HepG2 (cell line): ENCODE results near the gene KCNMA1. TPM values are rescaled to one million over a fixed set of nuclear protein-coding genes. Genes with fewer than 3 reads are reported as not detected.

Experiments
- ATAC-seq: fragments of 200-7000 bp; cut with Tn5 transposase; 3 replicates; pipeline ENCODE4 v1.9.1; 2020; ENCODE audit warnings: mild to moderate bottlenecking, moderate library complexity
- BruUV-seq: library from RNA; stranded (reverse); fragments of 400-500 nt; replicated peaks from 2 replicates; lab custom pipeline; 2021; lab: Mats Ljungman, UMichigan
- CTCF ChIA-PET: fragments of 300-600 bp; formaldehyde crosslinking; extraction: SDS; loops from one replicate; lab custom pipeline; 2021; ENCODE audit warnings: low total read pairs, inconsistent platforms, low intra/inter-chr PET ratio; lab: Yijun Ruan, JAX
- POLR2A ChIA-PET: fragments of 350-600 bp; sonication (Branson Sonifier 250); formaldehyde crosslinking; loops from one replicate; lab custom pipeline; 2020; ENCODE audit warnings: antibody characterized with exemption, inconsistent platforms; lab: Yijun Ruan, JAX
- DNase-seq: peaks from one replicate; pipeline ENCODE4 v3.0.0-alpha.2; 2015; ENCODE audit warnings: low spot score
- FAIRE-seq: peaks from 3 replicates; lab custom pipeline; 2011; peaks lifted over from hg19 to GRCh38; lab: Jason Lieb, UNC
- H2AFZ ChIP-seq: one replicate; pipeline ENCODE4 v1.6.1; 2011; ENCODE audit warnings: low read length, inconsistent platforms
- H3K27ac ChIP-seq: fragments of 300-600 bp; 3 replicates; pipeline ENCODE4 v1.8.0; 2011; ENCODE audit warnings: mixed run types, mild to moderate bottlenecking, mixed read lengths, low read length, inconsistent platforms; ENCODE audit not compliant: insufficient read depth; ENCODE audit errors: extremely low read length
- H3K27me3 ChIP-seq, 2 experiments: fragments of 200-600 bp in 1 of 2; 2 replicates in 1 of 2; 3 replicates in 1 of 2; pipeline versions ENCODE4 v1.6.0 to v1.8.0; 2011; ENCODE audit warnings: low read length in 2 of 2, mild to moderate bottlenecking in 2 of 2, moderate library complexity in 2 of 2, inconsistent platforms in 1 of 2; ENCODE audit not compliant: insufficient read depth in 2 of 2, control insufficient read depth in 1 of 2
- H3K36me3 ChIP-seq, 2 experiments: fragments of 200-600 bp in 1 of 2; replicated peaks in 1 of 2; 2 replicates in 1 of 2; 3 replicates in 1 of 2; pipeline versions ENCODE4 v1.5.1 to v1.8.0; 2011; ENCODE audit warnings: low read length in 2 of 2, inconsistent platforms in 1 of 2; ENCODE audit not compliant: insufficient read depth in 2 of 2, control insufficient read depth in 1 of 2
- H3K4me1 ChIP-seq: 2 replicates; pipeline ENCODE4 v1.5.1; 2012; ENCODE audit warnings: low read length, inconsistent platforms; ENCODE audit not compliant: insufficient read depth
- H3K4me2 ChIP-seq: 2 replicates; pipeline ENCODE4 v1.6.0; 2011; ENCODE audit warnings: low read depth, low read length, inconsistent platforms
- H3K4me3 ChIP-seq, 3 experiments: fragments of 200-600 bp in 1 of 3; sonication (generic), shearing (Covaris generic) in 1 of 3; replicated peaks in 1 of 3; 2 replicates each; pipeline ENCODE4 v1.5.1; 2011 to 2016; ENCODE audit warnings: low read length in 3 of 3, inconsistent platforms in 2 of 3, low read depth in 2 of 3, mild to moderate bottlenecking in 2 of 3, control low read depth in 1 of 3, mixed read lengths in 1 of 3; ENCODE audit not compliant: insufficient read depth in 1 of 3
- H3K79me2 ChIP-seq: one replicate; pipeline ENCODE4 v1.6.1; 2011; ENCODE audit warnings: low read length, inconsistent platforms; ENCODE audit not compliant: insufficient read depth
- H3K9ac ChIP-seq: 2 replicates; pipeline ENCODE4 v1.6.0; 2011; ENCODE audit warnings: mild to moderate bottlenecking, low read depth, low read length, inconsistent platforms; ENCODE audit not compliant: insufficient read depth
- H3K9me3 ChIP-seq: 2 replicates; pipeline ENCODE4 v1.5.1; 2012; ENCODE audit warnings: mild to moderate bottlenecking, low read length
- H4K20me1 ChIP-seq: 2 replicates; pipeline ENCODE4 v1.6.0; 2011; ENCODE audit warnings: inconsistent platforms, mild to moderate bottlenecking, low read length, moderate library complexity; ENCODE audit not compliant: insufficient read depth
- AGO1 ChIP-seq: fragments of 200-400 bp; formaldehyde crosslinking; IDR thresholded peaks from 2 replicates; pipeline ENCODE4 v1.6.1; 2017; ENCODE audit warnings: mild to moderate bottlenecking, low read depth, low read length, moderate library complexity; ENCODE audit not compliant: poor library complexity, severe bottlenecking
- ETV5 ChIP-seq: IDR thresholded peaks from 2 replicates; pipeline ENCODE4 v1.6.1; 2018; ENCODE audit warnings: missing biosample characterization, missing genetic modification reagents, inconsistent platforms, borderline replicate concordance
- SIX1 ChIP-seq: sonication (generic); formaldehyde crosslinking; IDR thresholded peaks from 2 replicates; pipeline ENCODE4 v1.4.0; 2020; ENCODE audit warnings: missing genetic modification reagents, borderline replicate concordance
- SRY ChIP-seq: sonication (generic); formaldehyde crosslinking; IDR thresholded peaks from 2 replicates; pipeline ENCODE4 v1.8.0; 2022; ENCODE audit warnings: mild to moderate bottlenecking, missing genetic modification reagents
- ZBTB44 ChIP-seq: sonication (generic); formaldehyde crosslinking; IDR thresholded peaks from 2 replicates; pipeline ENCODE4 v1.4.0; 2020; ENCODE audit warnings: missing genetic modification reagents
- WGBS: methylation state at CpG from one replicate; pipeline ENCODE4 v1.1.6; 2017; ENCODE audit warnings: low lambda C conversion rate; 5-methylcytosine and 5-hydroxymethylcytosine counted together
- in situ Hi-C: cut with HindIII; loops from 2 replicates; pipeline ENCODE4 v1.10.0; 2017; ENCODE audit warnings: low pct_unique_long_range_greater_than_20kb; ENCODE audit not compliant: extremely low pct_ligation_motif_present
- intact Hi-C: fragments of 100-400 bp; cut with micrococcal nuclease; formaldehyde crosslinking; loops from one replicate; pipeline ENCODE4 v1.10.0; 2022; ENCODE audit not compliant: unreplicated experiment
- polyA plus RNA-seq, 8 experiments: library from polyadenylated mRNA; depleted of rRNA in 3 of 8; stranded (reverse) in 7 of 8; unstranded in 1 of 8; fragments of >200 nt; fragmentation: Illumina TruSeq in 4 of 8; extraction: Trizol in 4 of 8; gene quantifications; 2 replicates each; pipeline versions ENCODE4 v1.2.1 to v1.2.3, GENCODE V29; 2011 to 2016; ENCODE audit warnings: low read depth in 4 of 8, missing spikeins in 1 of 8, mixed read lengths in 1 of 8; ENCODE audit not compliant: insufficient read depth in 1 of 8
- total RNA-seq, 5 experiments: library from RNA; depleted of rRNA; stranded (reverse); fragments of >200 nt; fragmentation: Illumina TruSeq; extraction: Trizol; gene quantifications; 2 replicates each; pipeline ENCODE4 v1.2.3, GENCODE V29; 2016; ENCODE audit warnings: low read depth in 1 of 5
- TF ChIP-seq, protein P1 (sequence below): sonication (generic); formaldehyde crosslinking; IDR thresholded peaks from 2 replicates; pipeline ENCODE4 v1.8.0; 2022; ENCODE audit warnings: mild to moderate bottlenecking, missing genetic modification reagents, moderate library complexity
- TF ChIP-seq, protein P2 (sequence below): sonication (generic); formaldehyde crosslinking; IDR thresholded peaks from 2 replicates; pipeline ENCODE4 v1.4.0; 2020; ENCODE audit warnings: missing genetic modification reagents, mild to moderate bottlenecking, borderline replicate concordance
- TF ChIP-seq, protein P3 (sequence below): sonication (generic); formaldehyde crosslinking; IDR thresholded peaks from 2 replicates; pipeline ENCODE4 v1.5.1; 2020; ENCODE audit warnings: mild to moderate bottlenecking, moderate library complexity, missing genetic modification reagents
- TF ChIP-seq, protein P4 (sequence below): IDR thresholded peaks from 2 replicates; pipeline ENCODE4 v1.6.1; 2016
- TF ChIP-seq, protein P5 (sequence below): sonication (generic); formaldehyde crosslinking; IDR thresholded peaks from 2 replicates; pipeline ENCODE4 v1.9.0; 2022; ENCODE audit warnings: low read depth, missing genetic modification reagents
- TF ChIP-seq, protein P6 (sequence below): sonication (generic); formaldehyde crosslinking; IDR thresholded peaks from 2 replicates; pipeline ENCODE4 v1.4.0; 2020; ENCODE audit warnings: mild to moderate bottlenecking, missing genetic modification reagents

KCNMA1 gene
- total and polyA plus RNA-seq, 2 of the 13 experiments (the other 11 are each of a cell fraction or from before 2014, with no cell fraction given): 0.02 TPM; not detected in 1

DNA sequence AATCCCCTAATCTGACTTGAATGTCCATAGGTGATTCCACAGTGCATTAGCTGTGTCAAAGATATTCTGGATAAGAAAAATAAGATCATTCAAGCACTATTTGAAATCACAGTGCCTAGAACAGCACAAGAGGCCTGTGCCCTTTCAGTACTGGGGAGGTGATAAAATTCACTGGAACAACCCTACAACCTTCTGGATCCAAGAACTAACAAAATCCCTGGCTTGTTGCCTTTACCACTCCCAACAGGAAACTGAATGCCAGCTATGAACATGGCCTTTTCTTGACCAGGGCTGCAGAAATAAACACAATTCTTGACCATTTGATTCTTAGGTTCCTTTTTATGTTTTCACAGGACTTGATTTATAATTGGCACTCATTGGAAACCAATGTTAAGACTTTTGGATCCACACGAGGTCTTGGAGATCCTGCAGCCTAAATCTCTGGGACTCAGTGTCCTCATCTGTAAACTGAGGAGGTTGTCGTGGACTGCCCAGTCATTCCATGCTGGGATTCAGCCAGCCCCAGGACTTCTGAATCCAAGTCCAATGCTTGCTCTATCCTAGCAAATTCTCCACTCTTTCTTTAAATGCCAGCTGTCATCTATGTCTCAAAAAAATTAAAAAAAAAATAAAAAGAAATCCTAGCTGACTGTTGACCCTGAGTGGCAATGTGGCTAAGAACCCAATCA lies 624.7 kb downstream of the KCNMA1 start:
- no peak for FAIRE-seq
- no peaks in the 10 kb centered on the region for H3K4me1 ChIP-seq
- ChIA-PET POLR2A (no interaction called here), CTCF (no interaction called here)
- ATAC-seq: no peak
- no TSS peak for BruUV-seq
- TF ChIP-seq AGO1 (no peak), ZBTB44 (CRISPR knock-in tag) (no peak), SIX1 (CRISPR knock-in tag) (no peak), ETV5 (CRISPR knock-in tag) (no peak), SRY (CRISPR knock-in tag) (no peak)
- TF ChIP-seq, protein P1, sequence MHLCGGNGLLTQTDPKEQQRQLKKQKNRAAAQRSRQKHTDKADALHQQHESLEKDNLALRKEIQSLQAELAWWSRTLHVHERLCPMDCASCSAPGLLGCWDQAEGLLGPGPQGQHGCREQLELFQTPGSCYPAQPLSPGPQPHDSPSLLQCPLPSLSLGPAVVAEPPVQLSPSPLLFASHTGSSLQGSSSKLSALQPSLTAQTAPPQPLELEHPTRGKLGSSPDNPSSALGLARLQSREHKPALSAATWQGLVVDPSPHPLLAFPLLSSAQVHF (CRISPR knock-in tag): no peak
- TF ChIP-seq, protein P2, sequence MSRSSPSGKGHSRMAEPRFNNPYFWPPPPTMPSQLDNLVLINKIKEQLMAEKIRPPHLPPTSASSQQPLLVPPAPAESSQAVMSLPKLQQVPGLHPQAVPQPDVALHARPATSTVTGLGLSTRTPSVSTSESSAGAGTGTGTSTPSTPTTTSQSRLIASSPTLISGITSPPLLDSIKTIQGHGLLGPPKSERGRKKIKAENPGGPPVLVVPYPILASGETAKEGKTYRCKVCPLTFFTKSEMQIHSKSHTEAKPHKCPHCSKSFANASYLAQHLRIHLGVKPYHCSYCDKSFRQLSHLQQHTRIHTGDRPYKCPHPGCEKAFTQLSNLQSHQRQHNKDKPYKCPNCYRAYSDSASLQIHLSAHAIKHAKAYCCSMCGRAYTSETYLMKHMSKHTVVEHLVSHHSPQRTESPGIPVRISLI (CRISPR knock-in tag): no peak
- TF ChIP-seq, protein P3, sequence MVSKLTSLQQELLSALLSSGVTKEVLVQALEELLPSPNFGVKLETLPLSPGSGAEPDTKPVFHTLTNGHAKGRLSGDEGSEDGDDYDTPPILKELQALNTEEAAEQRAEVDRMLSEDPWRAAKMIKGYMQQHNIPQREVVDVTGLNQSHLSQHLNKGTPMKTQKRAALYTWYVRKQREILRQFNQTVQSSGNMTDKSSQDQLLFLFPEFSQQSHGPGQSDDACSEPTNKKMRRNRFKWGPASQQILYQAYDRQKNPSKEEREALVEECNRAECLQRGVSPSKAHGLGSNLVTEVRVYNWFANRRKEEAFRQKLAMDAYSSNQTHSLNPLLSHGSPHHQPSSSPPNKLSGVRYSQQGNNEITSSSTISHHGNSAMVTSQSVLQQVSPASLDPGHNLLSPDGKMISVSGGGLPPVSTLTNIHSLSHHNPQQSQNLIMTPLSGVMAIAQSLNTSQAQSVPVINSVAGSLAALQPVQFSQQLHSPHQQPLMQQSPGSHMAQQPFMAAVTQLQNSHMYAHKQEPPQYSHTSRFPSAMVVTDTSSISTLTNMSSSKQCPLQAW (CRISPR knock-in tag): no peak
- TF ChIP-seq, protein P4, sequence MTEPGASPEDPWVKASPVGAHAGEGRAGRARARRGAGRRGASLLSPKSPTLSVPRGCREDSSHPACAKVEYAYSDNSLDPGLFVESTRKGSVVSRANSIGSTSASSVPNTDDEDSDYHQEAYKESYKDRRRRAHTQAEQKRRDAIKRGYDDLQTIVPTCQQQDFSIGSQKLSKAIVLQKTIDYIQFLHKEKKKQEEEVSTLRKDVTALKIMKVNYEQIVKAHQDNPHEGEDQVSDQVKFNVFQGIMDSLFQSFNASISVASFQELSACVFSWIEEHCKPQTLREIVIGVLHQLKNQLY (CRISPR knock-in tag): no peak
- TF ChIP-seq, protein P5, sequence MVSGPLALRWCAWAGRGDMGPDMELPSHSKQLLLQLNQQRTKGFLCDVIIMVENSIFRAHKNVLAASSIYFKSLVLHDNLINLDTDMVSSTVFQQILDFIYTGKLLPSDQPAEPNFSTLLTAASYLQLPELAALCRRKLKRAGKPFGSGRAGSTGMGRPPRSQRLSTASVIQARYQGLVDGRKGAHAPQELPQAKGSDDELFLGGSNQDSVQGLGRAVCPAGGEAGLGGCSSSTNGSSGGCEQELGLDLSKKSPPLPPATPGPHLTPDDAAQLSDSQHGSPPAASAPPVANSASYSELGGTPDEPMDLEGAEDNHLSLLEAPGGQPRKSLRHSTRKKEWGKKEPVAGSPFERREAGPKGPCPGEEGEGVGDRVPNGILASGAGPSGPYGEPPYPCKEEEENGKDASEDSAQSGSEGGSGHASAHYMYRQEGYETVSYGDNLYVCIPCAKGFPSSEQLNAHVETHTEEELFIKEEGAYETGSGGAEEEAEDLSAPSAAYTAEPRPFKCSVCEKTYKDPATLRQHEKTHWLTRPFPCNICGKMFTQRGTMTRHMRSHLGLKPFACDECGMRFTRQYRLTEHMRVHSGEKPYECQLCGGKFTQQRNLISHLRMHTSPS (CRISPR knock-in tag): no peak
- TF ChIP-seq, protein P6, sequence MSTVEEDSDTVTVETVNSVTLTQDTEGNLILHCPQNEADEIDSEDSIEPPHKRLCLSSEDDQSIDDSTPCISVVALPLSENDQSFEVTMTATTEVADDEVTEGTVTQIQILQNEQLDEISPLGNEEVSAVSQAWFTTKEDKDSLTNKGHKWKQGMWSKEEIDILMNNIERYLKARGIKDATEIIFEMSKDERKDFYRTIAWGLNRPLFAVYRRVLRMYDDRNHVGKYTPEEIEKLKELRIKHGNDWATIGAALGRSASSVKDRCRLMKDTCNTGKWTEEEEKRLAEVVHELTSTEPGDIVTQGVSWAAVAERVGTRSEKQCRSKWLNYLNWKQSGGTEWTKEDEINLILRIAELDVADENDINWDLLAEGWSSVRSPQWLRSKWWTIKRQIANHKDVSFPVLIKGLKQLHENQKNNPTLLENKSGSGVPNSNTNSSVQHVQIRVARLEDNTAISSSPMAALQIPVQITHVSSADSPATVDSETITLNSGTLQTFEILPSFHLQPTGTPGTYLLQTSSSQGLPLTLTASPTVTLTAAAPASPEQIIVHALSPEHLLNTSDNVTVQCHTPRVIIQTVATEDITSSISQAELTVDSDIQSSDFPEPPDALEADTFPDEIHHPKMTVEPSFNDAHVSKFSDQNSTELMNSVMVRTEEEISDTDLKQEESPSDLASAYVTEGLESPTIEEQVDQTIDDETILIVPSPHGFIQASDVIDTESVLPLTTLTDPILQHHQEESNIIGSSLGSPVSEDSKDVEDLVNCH: no peak
- in situ Hi-C loops (no loop called here), intact Hi-C loops (no loop called here)
- H3K4me2 ChIP-seq: no peak overlapping the region
- no peaks in the 10 kb centered on the region for H3K9me3 ChIP-seq
- no peak overlapping the region for H3K27ac ChIP-seq
- H3K79me2 ChIP-seq: no peaks in the 10 kb centered on the region
- H3K9ac ChIP-seq: no peak overlapping the region
- H3K27me3 ChIP-seq: peaks cover 1 to 6% of the 10 kb centered on the region in 2 experiments; a peak in 2 of 5 replicates
- DNase-seq: no peak
- no peaks in the 10 kb centered on the region for H3K36me3 ChIP-seq
- H4K20me1 ChIP-seq: no peaks in the 10 kb centered on the region
- no peak overlapping the region for H3K4me3 ChIP-seq
- WGBS: 5% methylated on average over 2 of the region's 2 CpGs
- no peak overlapping the region for H2AFZ ChIP-seq
